ENCODE data around the gene DOK7.

The DOK7 gene

GRCh38 chr4:3437998-3438846 is 24.9 kb upstream of the DOK7 start:
- Histone ChIP-seq H3K27me3 (replicated peaks; ENCODE audit: insufficient read depth, low read length) (no peaks in the 10 kb centered on the region), H3K4me3 (ENCODE audit: low read length) (no peak overlapping the region), H3K9me3 (replicated peaks; ENCODE audit: insufficient read depth, low read length) (no peaks in the 10 kb centered on the region), H4K20me1 (ENCODE audit: insufficient read depth, low read length) (no peaks in the 10 kb centered on the region), H3K9me2 (replicated peaks; ENCODE audit: insufficient read depth, low read length) (no peaks in the 10 kb centered on the region), H3K9ac (ENCODE audit: low read length) (no peak overlapping the region), H3K36me3 (replicated peaks; ENCODE audit: insufficient read depth, low read length) (no peaks in the 10 kb centered on the region), H3F3A (ENCODE audit: insufficient read depth, low read length) (no peaks in the 10 kb centered on the region), H3K4me1 (ENCODE audit: low read length) (no peaks in the 10 kb centered on the region), H3K4me2 (ENCODE audit: low read depth, low read length) (no peak overlapping the region), H2AFZ (ENCODE audit: low read length) (no peak overlapping the region), H3K79me2 (ENCODE audit: low read length) (no peaks in the 10 kb centered on the region), H3K27ac (ENCODE audit: low read length) (no peak overlapping the region)
- DNase-seq = no peak
- TF ChIP-seq CTCF (IDR thresholded peaks at IDR 0.05; ENCODE audit: low read length) (no peak), EZH2phosphoT487 (IDR thresholded peaks at IDR 0.05; ENCODE audit: low read length) (no peak), EZH2 (optimal IDR thresholded peaks at IDR 0.05; ENCODE audit: low read depth, low read length) (no peak)

DNA sequence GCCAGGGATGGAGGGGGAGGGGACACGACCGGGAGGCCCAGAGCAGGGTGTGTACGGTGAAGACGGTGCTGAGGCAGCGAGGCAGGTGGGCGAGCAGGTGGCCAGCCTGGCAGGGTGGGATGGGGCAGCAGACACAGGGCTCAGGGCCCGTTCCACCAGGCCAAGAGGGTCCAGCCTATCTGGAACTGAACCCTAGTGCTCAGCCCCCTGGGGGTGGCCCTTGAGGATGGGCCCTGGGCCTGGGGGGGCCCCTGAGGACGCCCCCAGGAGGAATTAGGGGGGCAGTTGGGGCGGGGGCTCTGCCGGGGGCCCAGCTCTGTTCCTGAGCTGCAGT is 24.3 kb upstream of the DOK7 start:
- no peaks in the 10 kb centered on the region for H3K36me3 ChIP-seq (replicated peaks; ENCODE audit: insufficient read depth, low read length)
- H3K9me3 ChIP-seq (replicated peaks; ENCODE audit: insufficient read depth, low read length) = no peaks in the 10 kb centered on the region
- H3K27ac ChIP-seq (ENCODE audit: low read length) = no peak overlapping the region
- H3F3A ChIP-seq (ENCODE audit: insufficient read depth, low read length) = no peaks in the 10 kb centered on the region
- DNase-seq = no peak
- H2AFZ ChIP-seq (ENCODE audit: low read length) = no peak overlapping the region
- H3K4me1 ChIP-seq (ENCODE audit: low read length) = no peaks in the 10 kb centered on the region
- no peaks in the 10 kb centered on the region for H3K9me2 ChIP-seq (replicated peaks; ENCODE audit: insufficient read depth, low read length)
- no peaks in the 10 kb centered on the region for H4K20me1 ChIP-seq (ENCODE audit: insufficient read depth, low read length)
- H3K27me3 ChIP-seq (replicated peaks; ENCODE audit: insufficient read depth, low read length) = peaks cover 2% of the 10 kb centered on the region
- H3K79me2 ChIP-seq (ENCODE audit: low read length) = no peaks in the 10 kb centered on the region
- no peak overlapping the region for H3K4me2 ChIP-seq (ENCODE audit: low read depth, low read length)
- H3K9ac ChIP-seq (ENCODE audit: low read length) = no peak overlapping the region
- H3K4me3 ChIP-seq (ENCODE audit: low read length) = no peak overlapping the region
- TF ChIP-seq CTCF (IDR thresholded peaks at IDR 0.05; ENCODE audit: low read length) = no peak
- no peak for TF ChIP-seq EZH2phosphoT487 (IDR thresholded peaks at IDR 0.05; ENCODE audit: low read length)
- TF ChIP-seq EZH2 (optimal IDR thresholded peaks at IDR 0.05; ENCODE audit: low read depth, low read length) = no peak

DNA sequence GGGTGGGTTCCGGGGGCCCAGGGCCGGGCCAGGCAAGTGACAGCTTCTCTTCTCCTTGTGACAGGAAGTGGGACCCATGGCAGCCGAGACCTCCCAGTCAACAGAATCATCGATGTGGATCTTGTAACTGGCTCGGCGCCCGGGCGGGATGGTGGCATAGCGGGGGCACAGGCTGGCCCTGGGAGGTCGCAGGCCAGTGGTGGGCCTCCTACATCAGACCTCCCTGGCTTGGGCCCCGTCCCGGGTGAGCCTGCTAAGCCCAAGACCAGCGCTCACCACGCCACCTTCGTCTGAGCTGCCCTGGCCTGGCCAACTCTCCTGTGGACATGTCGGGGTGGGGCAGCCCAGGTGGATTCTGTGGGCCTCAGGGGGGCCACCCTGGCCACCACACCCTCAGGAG is 23.7 kb upstream of the DOK7 start:
- H3K4me1 ChIP-seq (ENCODE audit: low read length) = no peaks in the 10 kb centered on the region
- no peak overlapping the region for H3K27ac ChIP-seq (ENCODE audit: low read length)
- no peak for DNase-seq
- no peaks in the 10 kb centered on the region for H3K36me3 ChIP-seq (replicated peaks; ENCODE audit: insufficient read depth, low read length)
- no peak for TF ChIP-seq CTCF (IDR thresholded peaks at IDR 0.05; ENCODE audit: low read length)
- no peak for TF ChIP-seq EZH2 (optimal IDR thresholded peaks at IDR 0.05; ENCODE audit: low read depth, low read length)
- no peak for TF ChIP-seq EZH2phosphoT487 (IDR thresholded peaks at IDR 0.05; ENCODE audit: low read length)
- no peak overlapping the region for H3K4me2 ChIP-seq (ENCODE audit: low read depth, low read length)
- no peak overlapping the region for H2AFZ ChIP-seq (ENCODE audit: low read length)
- H3K9ac ChIP-seq (ENCODE audit: low read length) = no peak overlapping the region
- H3K4me3 ChIP-seq (ENCODE audit: low read length) = no peak overlapping the region
- H3K9me3 ChIP-seq (replicated peaks; ENCODE audit: insufficient read depth, low read length) = no peaks in the 10 kb centered on the region
- no peaks in the 10 kb centered on the region for H3K9me2 ChIP-seq (replicated peaks; ENCODE audit: insufficient read depth, low read length)
- H3K79me2 ChIP-seq (ENCODE audit: low read length) = no peaks in the 10 kb centered on the region
- no peaks in the 10 kb centered on the region for H4K20me1 ChIP-seq (ENCODE audit: insufficient read depth, low read length)
- H3K27me3 ChIP-seq (replicated peaks; ENCODE audit: insufficient read depth, low read length) = peaks cover 7% of the 10 kb centered on the region
- H3F3A ChIP-seq (ENCODE audit: insufficient read depth, low read length) = no peaks in the 10 kb centered on the region

Measured in MM.1S (cell line).